ENCODE results near the gene LHX4.

DNA sequence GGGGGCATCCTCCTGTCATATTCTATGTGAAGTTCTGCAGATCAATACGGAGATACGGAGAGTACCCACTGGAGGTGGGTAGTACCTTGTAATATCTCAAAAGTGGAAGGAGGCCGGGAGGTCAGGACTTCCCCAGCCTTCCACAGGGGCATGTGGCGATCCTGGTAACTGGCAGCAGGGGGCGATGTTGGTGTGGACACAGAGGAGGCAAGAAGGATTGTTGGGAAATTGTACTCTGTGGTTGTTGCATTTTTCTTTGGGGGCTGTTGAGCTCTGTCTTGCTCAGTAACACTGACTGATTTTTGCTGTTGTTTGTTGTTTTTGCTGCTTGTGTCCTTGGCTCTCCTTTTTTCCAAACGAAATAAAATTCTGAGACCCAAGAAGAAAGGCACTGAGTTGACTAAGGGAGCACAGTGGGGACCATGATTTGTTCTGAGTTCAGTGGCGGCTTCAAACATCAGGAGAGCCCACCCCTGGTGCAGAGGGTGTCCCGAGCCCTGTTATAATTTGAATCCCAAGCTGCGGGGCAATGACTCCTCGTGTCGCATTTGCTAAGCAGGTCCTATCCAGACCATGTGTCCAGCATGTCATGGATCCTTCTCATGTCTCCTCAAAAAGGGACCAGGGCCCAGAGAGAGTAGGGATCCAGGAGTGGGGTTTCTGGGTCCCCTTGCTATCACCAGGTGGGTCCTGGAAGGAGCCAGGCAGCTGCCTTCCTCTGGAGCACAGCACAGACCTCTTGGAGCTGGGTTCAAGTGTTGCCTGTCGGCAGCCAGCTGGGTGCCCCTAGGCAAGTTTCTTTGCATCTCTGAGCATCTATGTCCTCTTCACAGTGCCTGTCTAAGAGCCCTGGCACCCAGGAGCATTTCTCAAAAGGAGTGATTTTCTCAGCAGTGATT, 22.8 kb downstream of the LHX4 start:
- TF ChIP-seq, protein P1, sequence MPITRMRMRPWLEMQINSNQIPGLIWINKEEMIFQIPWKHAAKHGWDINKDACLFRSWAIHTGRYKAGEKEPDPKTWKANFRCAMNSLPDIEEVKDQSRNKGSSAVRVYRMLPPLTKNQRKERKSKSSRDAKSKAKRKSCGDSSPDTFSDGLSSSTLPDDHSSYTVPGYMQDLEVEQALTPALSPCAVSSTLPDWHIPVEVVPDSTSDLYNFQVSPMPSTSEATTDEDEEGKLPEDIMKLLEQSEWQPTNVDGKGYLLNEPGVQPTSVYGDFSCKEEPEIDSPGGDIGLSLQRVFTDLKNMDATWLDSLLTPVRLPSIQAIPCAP (CRISPR knock-in tag; IDR thresholded peaks at IDR 0.05; ENCODE audit: borderline replicate concordance), result no peak
- TF ChIP-seq TEAD2 (tag; IDR thresholded peaks at IDR 0.05), result no peak

Measured in K562 (cell line).